NT2/D1 (cell line): ENCODE results near the gene MYRF.

Experiments used
- SUZ12 ChIP-seq: IDR thresholded peaks from 2 replicates; pipeline ENCODE4 v1.6.1; 2011; ENCODE audit not compliant: insufficient read length, insufficient read depth; ENCODE audit errors: extremely low read depth
- YY1 ChIP-seq: IDR thresholded peaks from 2 replicates; pipeline ENCODE4 v1.6.1; 2011; ENCODE audit not compliant: insufficient read length, insufficient read depth

DNA sequence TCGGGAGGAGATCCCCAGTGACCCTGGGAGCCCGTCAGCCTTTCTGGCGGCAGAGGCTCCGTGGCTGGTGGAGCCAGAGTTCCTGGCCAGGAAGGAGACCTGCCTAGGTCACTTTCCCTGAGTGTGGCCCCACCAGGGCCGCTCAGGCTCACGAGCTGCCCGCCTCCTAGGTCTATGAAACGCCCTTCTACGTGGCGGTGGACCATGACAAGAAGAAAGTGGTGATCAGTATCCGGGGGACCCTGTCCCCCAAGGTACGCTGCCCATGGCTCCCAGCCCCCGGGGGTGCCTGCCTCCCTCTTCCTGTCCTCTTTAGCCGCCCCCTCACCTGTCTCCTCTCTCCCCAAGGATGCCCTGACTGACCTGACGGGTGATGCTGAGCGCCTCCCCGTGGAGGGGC is 17.0 kb upstream of the MYRF start:
- TF ChIP-seq SUZ12, result no peak
- no peak for TF ChIP-seq YY1
